ENCODE results near the gene PSD4.

DNA sequence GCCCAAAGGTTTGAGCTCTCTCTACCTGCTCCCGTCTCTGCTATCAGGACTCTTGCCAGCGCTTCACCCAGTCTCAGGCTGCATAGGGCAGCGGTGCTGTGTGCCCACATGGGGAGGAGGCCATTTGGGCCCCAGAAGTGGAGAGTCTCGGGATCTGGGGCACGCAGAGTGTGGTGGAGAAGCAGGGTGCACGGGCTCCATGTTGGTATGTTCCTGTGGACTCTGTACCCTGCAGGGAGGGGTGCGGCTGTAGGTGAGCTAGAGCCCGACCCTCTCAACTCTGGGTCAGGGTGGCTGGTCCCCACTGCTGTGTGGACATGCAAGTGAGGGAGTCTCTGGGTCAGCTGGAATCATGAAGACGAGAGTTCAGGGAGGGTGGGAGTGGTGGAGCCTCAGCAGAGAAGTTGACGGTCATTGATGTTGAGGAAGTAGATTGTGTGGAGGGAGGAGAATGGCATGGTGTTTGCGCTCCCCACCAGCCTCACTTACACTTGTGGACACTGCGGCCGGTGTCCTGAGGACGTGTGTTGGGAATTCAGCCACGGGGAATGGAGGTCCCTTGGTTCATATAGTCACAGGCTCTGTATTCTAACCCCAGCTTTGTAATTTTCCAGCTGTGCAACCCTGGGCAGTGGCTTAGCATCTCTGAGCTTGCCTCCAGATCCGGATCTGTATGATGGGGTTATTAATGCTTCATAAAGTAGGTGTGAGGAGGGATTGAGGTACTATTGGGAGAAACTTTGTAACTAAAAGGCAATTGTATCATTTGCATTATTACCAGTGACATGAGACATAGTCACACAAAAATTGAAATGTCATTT, 840 bp upstream of the PSD4 start:
- TF ChIP-seq, protein P1, sequence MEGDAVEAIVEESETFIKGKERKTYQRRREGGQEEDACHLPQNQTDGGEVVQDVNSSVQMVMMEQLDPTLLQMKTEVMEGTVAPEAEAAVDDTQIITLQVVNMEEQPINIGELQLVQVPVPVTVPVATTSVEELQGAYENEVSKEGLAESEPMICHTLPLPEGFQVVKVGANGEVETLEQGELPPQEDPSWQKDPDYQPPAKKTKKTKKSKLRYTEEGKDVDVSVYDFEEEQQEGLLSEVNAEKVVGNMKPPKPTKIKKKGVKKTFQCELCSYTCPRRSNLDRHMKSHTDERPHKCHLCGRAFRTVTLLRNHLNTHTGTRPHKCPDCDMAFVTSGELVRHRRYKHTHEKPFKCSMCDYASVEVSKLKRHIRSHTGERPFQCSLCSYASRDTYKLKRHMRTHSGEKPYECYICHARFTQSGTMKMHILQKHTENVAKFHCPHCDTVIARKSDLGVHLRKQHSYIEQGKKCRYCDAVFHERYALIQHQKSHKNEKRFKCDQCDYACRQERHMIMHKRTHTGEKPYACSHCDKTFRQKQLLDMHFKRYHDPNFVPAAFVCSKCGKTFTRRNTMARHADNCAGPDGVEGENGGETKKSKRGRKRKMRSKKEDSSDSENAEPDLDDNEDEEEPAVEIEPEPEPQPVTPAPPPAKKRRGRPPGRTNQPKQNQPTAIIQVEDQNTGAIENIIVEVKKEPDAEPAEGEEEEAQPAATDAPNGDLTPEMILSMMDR (conservative IDR thresholded peaks at IDR 0.05; ENCODE audit: low read length): no peak
- no peak for TF ChIP-seq EZH2phosphoT487 (IDR thresholded peaks at IDR 0.05; ENCODE audit: borderline replicate concordance)

All from Loucy (cell line).